PC-3 (cell line): ENCODE measurements around the gene CRISPLD2. TPM values are rescaled to one million over a fixed set of nuclear protein-coding genes. Genes with fewer than 3 reads are reported as not detected.

Experiments
- ATAC-seq: fragments of 200-7000 bp; cut with Tn5 transposase; 2 replicates; pipeline ENCODE4 v1.9.1; 2020; ENCODE audit warnings: mild to moderate bottlenecking, moderate library complexity
- BruUV-seq: library from RNA; stranded (reverse); fragments of 400-500 nt; replicated peaks from 2 replicates; lab custom pipeline; 2021; lab: Mats Ljungman, UMichigan
- CTCF ChIA-PET: fragments of 300-600 bp; sonication (Branson Sonifier 250); formaldehyde crosslinking; loops from one replicate; lab custom pipeline; 2022; ENCODE audit warnings: antibody characterized with exemption; lab: Charles Lee
- POLR2A ChIA-PET: fragments of 300-600 bp; sonication (Branson Sonifier 250); formaldehyde crosslinking; loops from one replicate; lab custom pipeline; 2022; ENCODE audit warnings: antibody characterized with exemption; ENCODE audit not compliant: unreplicated experiment; lab: Charles Lee
- DNase-seq: peaks from one replicate; pipeline ENCODE4 v3.0.0-alpha.2; 2015
- H2AFZ ChIP-seq: fragments of 300-600 bp; sonication (generic); 2 replicates; pipeline ENCODE4 v1.6.0; 2016; ENCODE audit warnings: antibody characterized with exemption, low read length
- H3F3A ChIP-seq: fragments of 300-600 bp; sonication (generic); one replicate; pipeline ENCODE4 v1.6.0; 2017; ENCODE audit warnings: antibody characterized with exemption, low read length, control low read depth, mild to moderate bottlenecking; ENCODE audit not compliant: unreplicated experiment
- H3K27ac ChIP-seq: fragments of 300-600 bp; sonication (generic); 2 replicates; pipeline ENCODE4 v1.5.1; 2016; ENCODE audit warnings: mild to moderate bottlenecking, low read length
- H3K27me3 ChIP-seq: fragments of 300-600 bp; sonication (generic); 2 replicates; pipeline ENCODE4 v1.6.1; 2016; ENCODE audit warnings: low read length, mixed read lengths
- H3K36me3 ChIP-seq: fragments of 300-600 bp; sonication (generic); 2 replicates; pipeline ENCODE4 v1.6.1; 2016; ENCODE audit warnings: low read depth, mixed run types, low read length, mixed read lengths
- H3K4me1 ChIP-seq: fragments of 300-600 bp; sonication (generic); 2 replicates; pipeline ENCODE4 v1.5.1; 2016; ENCODE audit warnings: low read length; ENCODE audit not compliant: insufficient read depth
- H3K4me2 ChIP-seq: fragments of 300-600 bp; sonication (generic); 2 replicates; pipeline ENCODE4 v1.6.0; 2016; ENCODE audit warnings: low read length
- H3K4me3 ChIP-seq: fragments of 300-600 bp; sonication (generic); 2 replicates; pipeline ENCODE4 v1.5.1; 2016; ENCODE audit warnings: mild to moderate bottlenecking, low read length, mixed read lengths
- H3K79me2 ChIP-seq: fragments of 300-600 bp; sonication (generic); 2 replicates; pipeline ENCODE4 v1.6.1; 2017; ENCODE audit warnings: low read length, mixed read lengths
- H3K9ac ChIP-seq: fragments of 300-600 bp; sonication (generic); 2 replicates; pipeline ENCODE4 v1.6.0; 2016; ENCODE audit warnings: mild to moderate bottlenecking, low read length
- H3K9me2 ChIP-seq: fragments of 300-600 bp; sonication (generic); replicated peaks from 2 replicates; pipeline ENCODE4 v1.6.1; 2016; ENCODE audit warnings: mixed run types, low read length, mixed read lengths
- H3K9me3 ChIP-seq: fragments of 300-600 bp; sonication (generic); 2 replicates; pipeline ENCODE4 v1.6.1; 2016; ENCODE audit warnings: low read length, mixed read lengths
- H4K20me1 ChIP-seq: fragments of 300-600 bp; sonication (generic); 2 replicates; pipeline ENCODE4 v1.6.1; 2016; ENCODE audit warnings: low read length, mixed read lengths
- EZH2 ChIP-seq: fragments of 300-600 bp; sonication (generic); IDR thresholded peaks from one replicate; pipeline ENCODE4 v1.6.1; 2017; ENCODE audit warnings: antibody characterized with exemption, mild to moderate bottlenecking, low read length; ENCODE audit not compliant: unreplicated experiment
- EZH2phosphoT487 ChIP-seq: fragments of 300-600 bp; sonication (generic); IDR thresholded peaks from 2 replicates; pipeline ENCODE4 v1.6.1; 2018; ENCODE audit warnings: mild to moderate bottlenecking, antibody characterized with exemption, low read length, borderline replicate concordance
- intact Hi-C: fragments of 100-400 bp; cut with micrococcal nuclease; formaldehyde crosslinking; loops from 2 replicates; pipeline ENCODE4 v1.9.0; 2023
- total RNA-seq: library from RNA; depleted of rRNA; stranded (reverse); fragments of >200 nt; gene quantifications from 2 replicates; pipeline ENCODE4 v1.2.3, GENCODE V29; 2014
- TF ChIP-seq, protein P1 (sequence below): fragments of 300-600 bp; sonication (generic); conservative IDR thresholded peaks from 2 replicates; pipeline ENCODE4 v1.5.1; 2017; ENCODE audit warnings: antibody characterized with exemption, low read depth, mild to moderate bottlenecking, low read length

CRISPLD2 gene
- total RNA-seq, 1 experiment from 2014 or later, result 2.8 TPM

- H4K20me1 ChIP-seq, result no peaks in the 10 kb centered on the region
- no peak for ATAC-seq
- TF ChIP-seq, protein P1, sequence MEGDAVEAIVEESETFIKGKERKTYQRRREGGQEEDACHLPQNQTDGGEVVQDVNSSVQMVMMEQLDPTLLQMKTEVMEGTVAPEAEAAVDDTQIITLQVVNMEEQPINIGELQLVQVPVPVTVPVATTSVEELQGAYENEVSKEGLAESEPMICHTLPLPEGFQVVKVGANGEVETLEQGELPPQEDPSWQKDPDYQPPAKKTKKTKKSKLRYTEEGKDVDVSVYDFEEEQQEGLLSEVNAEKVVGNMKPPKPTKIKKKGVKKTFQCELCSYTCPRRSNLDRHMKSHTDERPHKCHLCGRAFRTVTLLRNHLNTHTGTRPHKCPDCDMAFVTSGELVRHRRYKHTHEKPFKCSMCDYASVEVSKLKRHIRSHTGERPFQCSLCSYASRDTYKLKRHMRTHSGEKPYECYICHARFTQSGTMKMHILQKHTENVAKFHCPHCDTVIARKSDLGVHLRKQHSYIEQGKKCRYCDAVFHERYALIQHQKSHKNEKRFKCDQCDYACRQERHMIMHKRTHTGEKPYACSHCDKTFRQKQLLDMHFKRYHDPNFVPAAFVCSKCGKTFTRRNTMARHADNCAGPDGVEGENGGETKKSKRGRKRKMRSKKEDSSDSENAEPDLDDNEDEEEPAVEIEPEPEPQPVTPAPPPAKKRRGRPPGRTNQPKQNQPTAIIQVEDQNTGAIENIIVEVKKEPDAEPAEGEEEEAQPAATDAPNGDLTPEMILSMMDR, result no peak
- TF ChIP-seq EZH2phosphoT487 (no peak), EZH2 (no peak)
- intact Hi-C loops, result no loop called here
- H3K79me2 ChIP-seq, result no peaks in the 10 kb centered on the region
- DNase-seq, result no peak
- H3K4me1 ChIP-seq, result peaks cover 6% of the 10 kb centered on the region
- ChIA-PET CTCF (no interaction called here), POLR2A (no interaction called here)
- H2AFZ ChIP-seq, result no peak overlapping the region
- H3K9me3 ChIP-seq, result no peaks in the 10 kb centered on the region
- no peaks in the 10 kb centered on the region for H3K9me2 ChIP-seq
- no peaks in the 10 kb centered on the region for H3K27me3 ChIP-seq
- H3F3A ChIP-seq, result no peaks in the 10 kb centered on the region
- no peaks in the 10 kb centered on the region for H3K36me3 ChIP-seq
- no peak overlapping the region for H3K4me2 ChIP-seq
- no peak overlapping the region for H3K4me3 ChIP-seq
- no peak overlapping the region for H3K9ac ChIP-seq
- H3K27ac ChIP-seq, result no peak overlapping the region
- no TSS peak for BruUV-seq
Measured at GRCh38 chr16:84816485-84816884, 3.3 kb upstream of the CRISPLD2 start.

DNA sequence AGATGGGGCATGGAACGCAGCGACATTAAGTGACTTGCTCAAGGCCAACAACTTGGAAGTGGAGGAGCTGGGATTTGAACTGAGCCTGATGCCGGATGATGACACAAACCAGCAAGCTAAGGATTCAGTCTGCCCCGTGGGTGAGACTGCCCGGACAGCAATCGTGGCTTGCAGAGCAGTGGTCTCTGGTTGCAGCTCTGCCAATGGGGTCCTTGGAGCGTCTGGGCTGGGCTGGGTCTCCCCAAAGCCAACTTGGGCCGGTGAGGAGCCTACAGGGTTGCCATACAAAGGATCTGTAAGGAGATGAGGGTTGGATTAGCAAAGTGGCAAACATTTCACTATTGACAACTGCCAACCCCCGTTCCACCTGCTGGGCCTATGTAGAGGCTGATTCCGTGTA is 2.6 kb upstream of the CRISPLD2 start:
- Histone ChIP-seq H3K27me3 (no peaks in the 10 kb centered on the region), H3K9ac (no peak overlapping the region), H3K79me2 (no peaks in the 10 kb centered on the region), H3F3A (no peaks in the 10 kb centered on the region), H3K4me2 (no peak overlapping the region), H3K9me3 (no peaks in the 10 kb centered on the region), H3K36me3 (no peaks in the 10 kb centered on the region), H3K4me3 (no peak overlapping the region), H2AFZ (no peak overlapping the region), H3K9me2 (no peaks in the 10 kb centered on the region), H4K20me1 (no peaks in the 10 kb centered on the region), H3K27ac (no peak overlapping the region), H3K4me1 (peaks cover 6% of the 10 kb centered on the region)
- no peak for DNase-seq
- no TSS peak for BruUV-seq
- CTCF ChIA-PET, result no interaction called here
- POLR2A ChIA-PET, result no interaction called here
- TF ChIP-seq EZH2phosphoT487, result no peak
- no peak for TF ChIP-seq EZH2
- TF ChIP-seq, protein P1, result no peak
- intact Hi-C loops, result no loop called here
- no peak for ATAC-seq

GRCh38 chr16:84817613-84818012 is 2.2 kb upstream of the CRISPLD2 start:
- Histone ChIP-seq H3K27me3 (no peaks in the 10 kb centered on the region), H4K20me1 (no peaks in the 10 kb centered on the region), H3K36me3 (no peaks in the 10 kb centered on the region), H3K27ac (no peak overlapping the region), H3K4me1 (peaks cover 6% of the 10 kb centered on the region), H3K9me2 (no peaks in the 10 kb centered on the region), H3K4me2 (no peak overlapping the region), H3F3A (no peaks in the 10 kb centered on the region), H3K79me2 (no peaks in the 10 kb centered on the region), H3K9ac (no peak overlapping the region), H2AFZ (no peak overlapping the region), H3K4me3 (no peak overlapping the region), H3K9me3 (no peaks in the 10 kb centered on the region)
- no peak for ATAC-seq
- ChIA-PET CTCF (no interaction called here), POLR2A (no interaction called here)
- BruUV-seq, result no TSS peak
- DNase-seq, result no peak
- intact Hi-C loops, result no loop called here
- TF ChIP-seq EZH2phosphoT487, result no peak
- TF ChIP-seq, protein P1, result no peak
- no peak for TF ChIP-seq EZH2
